NCI-H146 (cell line): ENCODE data around the gene ACO2.
A peak's percentile ranks its signal among the peaks of the same experiment; 100 is the strongest.
"Not testable (repeated sequence)": the region's sequence is repeated elsewhere in the genome, so short reads cannot be mapped to it uniquely, and the experiment has no call there.

Source experiments
- DNase-seq: peaks from one replicate; lab custom pipeline; 2025; lab: John Stamatoyannopoulos, UW

Gene ACO2

GRCh38 chr22:41468381-41469217, at the start of gene ACO2, which contains the start of gene PHF5A:
Gene ACO2 (plus strand): TSS chr22:41469117. CDS start chr22:41469147, 30 bp downstream.
Gene PHF5A (minus strand): TSS chr22:41468692. CDS start chr22:41468653, 39 bp downstream.
- DNase-seq, result peak; percentile 93

- DNase-seq, result no peak
Observed at GRCh38 chr22:41425660-41426365, 43.1 kb upstream of the ACO2 start.

- no peak for DNase-seq
Observed at GRCh38 chr22:41429232-41429950, 39.5 kb upstream of the ACO2 start.

- DNase-seq, result no peak
Observed at GRCh38 chr22:41429951-41430332, 39.0 kb upstream of the ACO2 start.

GRCh38 chr22:41431656-41432055, 37.3 kb upstream of the ACO2 start:
- DNase-seq, result no peak

- DNase-seq, result not testable (repeated sequence)
Observed at GRCh38 chr22:41433480-41433879, 35.4 kb upstream of the ACO2 start.

GRCh38 chr22:41434361-41435003, 34.4 kb upstream of the ACO2 start:
- DNase-seq, result not testable (repeated sequence)

- DNase-seq, result no peak
Observed at GRCh38 chr22:41435560-41435959, 33.4 kb upstream of the ACO2 start.

- DNase-seq, result no peak
Observed at GRCh38 chr22:41436322-41437113, 32.4 kb upstream of the ACO2 start.

GRCh38 chr22:41437198-41437597, 31.7 kb upstream of the ACO2 start:
- no peak for DNase-seq

GRCh38 chr22:41440511-41440910, 28.4 kb upstream of the ACO2 start:
- not testable (repeated sequence) for DNase-seq

- no peak for DNase-seq
Observed at GRCh38 chr22:41442240-41442792, 26.6 kb upstream of the ACO2 start.

- peak; percentile 92 for DNase-seq
Observed at GRCh38 chr22:41444360-41445128, 24.4 kb upstream of the ACO2 start.

GRCh38 chr22:41445129-41446056, 23.5 kb upstream of the ACO2 start:
- peak; percentile 14 for DNase-seq

- no peak for DNase-seq
Observed at GRCh38 chr22:41446057-41446501, 22.8 kb upstream of the ACO2 start.

- peak; percentile 91 for DNase-seq
Observed at GRCh38 chr22:41446639-41447434, 22.1 kb upstream of the ACO2 start, which contains the start of gene TOB2. Gene TOB2 (minus strand): TSS chr22:41446801. CDS start chr22:41437345, 9,456 bp downstream.

GRCh38 chr22:41447435-41448188, 21.3 kb upstream of the ACO2 start:
- DNase-seq, result peak; percentile 63
